ENCODE measurements around the gene DOK1. TPM values are rescaled to one million over a fixed set of nuclear protein-coding genes. Genes with fewer than 3 reads are reported as not detected.
"Not testable (repeated sequence)": the region's sequence is repeated elsewhere in the genome, so short reads cannot be mapped to it uniquely, and the experiment has no call there.

DOK1 gene
- total RNA-seq, 1 experiment from 2014 or later, result 4.9 TPM

DNA sequence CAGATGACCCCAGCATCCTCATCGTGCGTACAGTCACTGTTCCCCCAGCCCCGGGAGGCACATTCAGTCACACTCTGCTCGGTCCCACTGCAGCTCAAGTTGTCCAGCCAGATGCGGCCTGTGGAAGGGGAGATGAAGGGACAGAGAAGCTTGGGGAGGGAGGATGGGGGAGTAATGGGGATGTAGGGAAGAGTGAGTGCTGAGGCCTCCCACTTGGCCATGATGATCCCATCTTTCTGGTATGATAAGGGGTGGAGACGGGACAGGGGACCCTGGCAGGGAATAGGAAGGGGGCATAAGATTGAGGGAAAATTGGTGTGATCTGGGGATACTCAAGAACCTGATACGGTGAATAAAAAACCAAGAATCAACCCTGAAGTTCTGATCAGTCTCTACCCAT, 4.3 kb upstream of the DOK1 start:
- no peaks in the 10 kb centered on the region for H3K36me3 ChIP-seq (replicated peaks; ENCODE audit: control insufficient read depth, insufficient read depth, low read length)
- no peak overlapping the region for H3K4me3 ChIP-seq (ENCODE audit: insufficient read depth, low read depth, low read length)
- no peak for DNase-seq
- H3K27me3 ChIP-seq (ENCODE audit: control insufficient read depth, insufficient read depth, low read length), result peaks cover 75% of the 10 kb centered on the region

DNA sequence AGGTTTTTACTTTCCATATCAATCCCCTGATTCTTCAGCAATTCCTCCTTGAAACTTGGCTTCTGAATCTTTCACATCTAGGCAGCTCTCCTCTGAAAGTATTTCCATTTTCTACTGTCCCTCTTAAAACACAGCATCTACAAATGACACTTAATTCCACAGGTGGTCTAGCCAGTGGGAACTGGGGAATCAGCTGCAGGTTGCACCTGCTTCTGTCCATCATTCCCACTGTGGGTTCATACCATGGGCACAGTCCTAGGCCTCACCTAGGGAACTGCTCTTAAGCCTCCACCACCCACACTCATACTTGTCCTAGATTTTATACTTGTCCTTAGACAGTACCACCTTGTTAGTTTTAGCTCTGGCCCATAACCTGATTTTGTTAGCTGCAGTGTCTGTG, 3.0 kb upstream of the DOK1 start:
- Histone ChIP-seq H3K4me3 (ENCODE audit: insufficient read depth, low read depth, low read length) (no peak overlapping the region), H3K27me3 (ENCODE audit: control insufficient read depth, insufficient read depth, low read length) (peaks cover 81% of the 10 kb centered on the region), H3K36me3 (replicated peaks; ENCODE audit: control insufficient read depth, insufficient read depth, low read length) (no peaks in the 10 kb centered on the region)
- DNase-seq, result no peak

DNA sequence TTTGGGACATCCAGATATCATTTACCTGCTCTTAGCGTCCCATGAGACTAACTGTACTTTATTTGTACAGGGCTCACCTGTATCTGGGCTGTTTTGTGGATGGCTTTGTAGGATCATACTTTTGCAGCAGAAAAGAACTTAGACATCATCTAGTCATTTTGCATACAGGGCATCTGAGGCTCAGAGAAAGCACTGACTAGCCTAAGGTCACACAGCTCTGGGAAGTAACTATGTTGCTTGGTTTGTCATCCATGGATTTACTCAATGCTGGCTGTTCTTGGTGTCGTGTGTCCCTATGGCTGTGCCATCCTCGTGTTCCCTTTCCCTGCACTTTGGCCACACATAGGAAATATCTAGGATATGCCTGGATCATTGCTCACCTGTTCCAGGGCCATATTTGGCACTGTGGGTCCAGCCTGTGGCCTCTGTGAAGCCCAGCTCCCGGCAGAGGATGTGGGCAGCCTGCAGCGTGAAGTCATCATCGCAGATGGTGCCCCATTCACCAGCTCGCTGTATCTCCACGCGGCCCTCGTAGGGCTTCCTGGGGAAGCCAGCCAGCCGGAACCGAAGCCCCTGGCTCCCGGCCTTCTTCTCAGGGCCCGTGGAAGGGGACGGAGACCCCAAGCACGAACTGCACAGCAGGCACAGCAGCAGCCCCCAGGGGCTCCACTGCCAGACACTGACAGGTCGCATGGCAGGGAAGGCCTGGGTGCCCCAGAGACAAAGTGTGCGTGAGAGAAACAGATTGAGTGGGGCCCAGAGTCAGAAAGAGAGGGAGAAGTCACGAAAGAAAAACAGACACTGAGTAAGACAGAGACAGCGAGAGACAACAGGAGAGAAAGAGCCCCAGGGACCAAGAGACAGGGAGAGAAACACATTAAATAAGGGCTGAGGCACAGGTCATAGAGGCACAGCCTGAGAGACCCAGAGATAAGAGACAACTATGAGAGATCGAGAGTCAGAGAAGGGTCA, 2.3 kb upstream of the DOK1 start:
- DNase-seq, result no peak
- peaks cover 83% of the 10 kb centered on the region for H3K27me3 ChIP-seq (ENCODE audit: control insufficient read depth, insufficient read depth, low read length)
- no peak overlapping the region for H3K4me3 ChIP-seq (ENCODE audit: insufficient read depth, low read depth, low read length)
- H3K36me3 ChIP-seq (replicated peaks; ENCODE audit: control insufficient read depth, insufficient read depth, low read length), result no peaks in the 10 kb centered on the region

DNA sequence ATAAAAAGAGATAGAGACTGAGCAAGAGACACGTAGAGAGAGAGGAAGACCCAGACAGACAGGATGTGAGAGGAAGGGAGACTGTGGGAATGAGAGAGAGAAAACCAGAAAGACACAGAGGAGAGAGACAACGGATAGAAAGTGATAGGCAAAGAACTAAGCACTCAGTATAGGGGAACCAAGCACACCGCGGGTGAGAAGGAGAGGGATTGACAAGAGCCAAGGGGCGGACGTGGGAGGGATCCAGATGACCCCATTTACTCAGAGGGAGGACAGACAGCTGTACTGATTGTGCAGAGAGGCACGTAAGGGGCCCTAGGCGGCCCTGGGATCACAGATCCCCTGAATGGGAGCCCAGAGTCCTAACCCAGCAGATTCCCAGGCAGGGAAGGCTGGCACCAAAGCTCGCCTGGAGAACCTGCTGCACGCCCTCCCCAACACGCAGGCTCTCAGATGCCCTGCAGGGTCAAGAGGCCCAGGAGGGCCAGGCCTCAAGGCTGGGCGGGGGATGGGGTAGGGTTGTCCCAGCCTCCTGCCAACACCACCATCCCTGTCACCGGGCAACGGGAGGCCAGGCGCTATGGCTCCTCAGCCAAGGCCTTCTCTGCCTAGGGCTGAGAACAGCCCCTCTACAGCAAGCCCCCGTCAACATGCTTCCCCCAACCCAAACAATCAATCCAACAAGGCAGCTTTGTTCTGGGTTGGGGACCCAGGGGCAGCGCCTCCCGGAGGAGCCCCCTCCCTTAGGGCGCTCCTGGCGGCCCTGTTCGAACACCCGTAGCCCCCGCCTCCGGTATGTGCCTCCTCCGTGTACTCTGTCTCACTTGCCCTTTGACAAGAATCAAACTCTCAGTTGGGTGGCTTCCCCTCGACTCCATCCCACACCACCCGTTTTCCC, 1.4 kb upstream of the DOK1 start:
- peak overlapping the region; percentile 91 for H3K4me3 ChIP-seq (ENCODE audit: insufficient read depth, low read depth, low read length)
- peak; percentile 84 for DNase-seq
- no peaks in the 10 kb centered on the region for H3K36me3 ChIP-seq (replicated peaks; ENCODE audit: control insufficient read depth, insufficient read depth, low read length)
- H3K27me3 ChIP-seq (ENCODE audit: control insufficient read depth, insufficient read depth, low read length), result peaks cover 80% of the 10 kb centered on the region

DNA sequence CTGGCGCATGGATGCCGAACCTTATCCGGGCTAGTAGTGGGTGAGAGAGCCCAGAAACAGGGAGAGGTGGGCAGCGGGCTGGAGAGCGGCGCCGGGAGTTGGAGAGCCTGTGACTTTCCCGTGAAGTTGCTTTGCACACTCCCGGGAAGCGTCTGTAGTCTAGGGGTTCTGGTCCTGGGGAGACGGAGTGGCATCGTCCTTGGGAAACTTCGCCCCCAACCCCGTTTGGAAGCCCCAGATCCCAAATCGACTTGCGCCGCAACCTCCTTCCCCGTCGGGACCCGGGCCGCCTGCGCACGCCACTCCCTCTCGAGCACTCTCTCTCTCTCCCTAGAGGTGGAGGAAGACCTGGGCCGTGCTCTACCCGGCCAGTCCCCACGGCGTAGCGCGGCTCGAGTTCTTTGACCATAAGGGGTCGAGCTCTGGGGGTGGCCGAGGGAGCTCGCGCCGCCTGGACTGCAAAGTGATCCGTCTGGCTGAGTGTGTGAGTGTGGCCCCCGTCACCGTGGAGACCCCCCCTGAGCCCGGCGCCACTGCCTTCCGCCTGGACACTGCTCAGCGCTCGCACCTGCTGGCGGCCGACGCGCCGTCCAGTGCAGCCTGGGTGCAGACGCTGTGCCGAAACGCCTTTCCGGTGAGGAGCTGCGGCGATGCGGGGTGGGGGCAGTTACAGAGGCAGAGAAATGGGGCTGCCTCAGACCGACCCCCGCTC, 456 bp downstream of the DOK1 start:
- peak overlapping the region; percentile 91 for H3K4me3 ChIP-seq (ENCODE audit: insufficient read depth, low read depth, low read length)
- no peaks in the 10 kb centered on the region for H3K36me3 ChIP-seq (replicated peaks; ENCODE audit: control insufficient read depth, insufficient read depth, low read length)
- peak; percentile 89 for DNase-seq
- peaks cover 68% of the 10 kb centered on the region for H3K27me3 ChIP-seq (ENCODE audit: control insufficient read depth, insufficient read depth, low read length)

DNA sequence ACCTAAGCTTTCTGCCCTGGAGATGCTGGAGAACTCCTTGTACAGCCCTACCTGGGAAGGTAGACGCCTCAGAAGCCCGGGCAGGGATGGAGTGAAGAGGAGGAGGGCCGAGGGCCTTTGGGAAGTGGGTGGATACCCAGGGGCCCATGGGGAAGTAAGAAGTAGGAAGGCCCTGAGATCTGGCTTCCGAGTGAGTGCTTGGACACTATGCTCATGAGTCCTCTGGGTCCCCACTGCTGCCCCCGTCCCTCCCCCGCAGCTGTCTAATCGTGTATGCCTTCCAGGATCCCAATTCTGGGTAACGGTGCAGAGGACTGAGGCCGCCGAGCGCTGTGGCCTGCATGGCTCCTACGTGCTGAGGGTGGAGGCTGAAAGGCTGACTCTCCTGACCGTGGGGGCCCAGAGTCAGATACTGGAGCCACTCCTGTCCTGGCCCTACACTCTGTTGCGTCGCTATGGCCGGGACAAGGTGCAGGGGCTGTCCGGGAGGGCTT, 1.1 kb downstream of the DOK1 start:
- Histone ChIP-seq H3K4me3 (ENCODE audit: insufficient read depth, low read depth, low read length) (peak overlapping the region; percentile 91), H3K36me3 (replicated peaks; ENCODE audit: control insufficient read depth, insufficient read depth, low read length) (no peaks in the 10 kb centered on the region), H3K27me3 (ENCODE audit: control insufficient read depth, insufficient read depth, low read length) (peaks cover 65% of the 10 kb centered on the region)
- DNase-seq, result no peak

DNA sequence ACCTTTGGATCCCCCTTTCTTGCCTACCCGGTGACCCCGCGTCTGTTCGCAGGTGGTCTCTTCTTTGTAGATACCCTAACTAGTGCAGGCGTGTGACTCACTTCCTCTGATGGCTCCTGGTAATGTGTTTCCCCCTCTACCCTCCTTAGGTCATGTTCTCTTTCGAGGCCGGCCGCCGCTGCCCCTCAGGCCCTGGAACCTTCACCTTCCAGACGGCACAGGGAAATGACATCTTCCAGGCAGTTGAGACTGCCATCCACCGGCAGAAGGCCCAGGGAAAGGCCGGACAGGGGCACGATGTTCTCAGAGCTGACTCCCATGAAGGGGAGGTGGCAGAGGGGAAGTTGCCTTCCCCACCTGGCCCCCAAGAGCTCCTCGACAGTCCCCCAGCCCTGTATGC, 1.6 kb downstream of the DOK1 start:
- no peaks in the 10 kb centered on the region for H3K36me3 ChIP-seq (replicated peaks; ENCODE audit: control insufficient read depth, insufficient read depth, low read length)
- no peak overlapping the region for H3K4me3 ChIP-seq (ENCODE audit: insufficient read depth, low read depth, low read length)
- H3K27me3 ChIP-seq (ENCODE audit: control insufficient read depth, insufficient read depth, low read length), result peaks cover 63% of the 10 kb centered on the region
- DNase-seq, result no peak

DNA sequence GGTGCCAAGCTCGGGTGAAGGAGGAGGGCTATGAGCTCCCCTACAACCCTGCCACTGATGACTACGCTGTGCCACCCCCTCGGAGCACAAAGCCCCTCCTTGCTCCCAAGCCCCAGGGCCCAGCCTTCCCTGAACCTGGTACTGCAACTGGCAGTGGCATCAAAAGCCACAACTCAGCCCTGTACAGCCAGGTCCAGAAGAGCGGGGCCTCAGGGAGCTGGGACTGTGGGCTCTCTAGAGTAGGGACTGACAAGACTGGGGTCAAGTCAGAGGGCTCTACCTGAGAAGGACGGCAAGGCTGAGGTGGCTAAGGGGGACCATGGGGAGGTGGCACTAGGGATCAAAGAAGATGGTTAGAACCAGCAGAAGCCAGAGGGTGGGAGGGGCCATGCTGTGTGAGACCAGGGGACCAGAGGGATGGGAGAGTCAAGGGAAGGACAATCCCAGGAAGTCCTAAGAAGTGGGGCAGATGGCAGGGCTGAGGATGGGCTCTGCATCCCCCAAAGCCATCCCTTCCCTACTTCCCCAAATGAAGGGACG, 2.4 kb downstream of the DOK1 start:
- Histone ChIP-seq H3K4me3 (ENCODE audit: insufficient read depth, low read depth, low read length) (no peak overlapping the region), H3K36me3 (replicated peaks; ENCODE audit: control insufficient read depth, insufficient read depth, low read length) (no peaks in the 10 kb centered on the region), H3K27me3 (ENCODE audit: control insufficient read depth, insufficient read depth, low read length) (peaks cover 58% of the 10 kb centered on the region)
- DNase-seq, result no peak

DNA sequence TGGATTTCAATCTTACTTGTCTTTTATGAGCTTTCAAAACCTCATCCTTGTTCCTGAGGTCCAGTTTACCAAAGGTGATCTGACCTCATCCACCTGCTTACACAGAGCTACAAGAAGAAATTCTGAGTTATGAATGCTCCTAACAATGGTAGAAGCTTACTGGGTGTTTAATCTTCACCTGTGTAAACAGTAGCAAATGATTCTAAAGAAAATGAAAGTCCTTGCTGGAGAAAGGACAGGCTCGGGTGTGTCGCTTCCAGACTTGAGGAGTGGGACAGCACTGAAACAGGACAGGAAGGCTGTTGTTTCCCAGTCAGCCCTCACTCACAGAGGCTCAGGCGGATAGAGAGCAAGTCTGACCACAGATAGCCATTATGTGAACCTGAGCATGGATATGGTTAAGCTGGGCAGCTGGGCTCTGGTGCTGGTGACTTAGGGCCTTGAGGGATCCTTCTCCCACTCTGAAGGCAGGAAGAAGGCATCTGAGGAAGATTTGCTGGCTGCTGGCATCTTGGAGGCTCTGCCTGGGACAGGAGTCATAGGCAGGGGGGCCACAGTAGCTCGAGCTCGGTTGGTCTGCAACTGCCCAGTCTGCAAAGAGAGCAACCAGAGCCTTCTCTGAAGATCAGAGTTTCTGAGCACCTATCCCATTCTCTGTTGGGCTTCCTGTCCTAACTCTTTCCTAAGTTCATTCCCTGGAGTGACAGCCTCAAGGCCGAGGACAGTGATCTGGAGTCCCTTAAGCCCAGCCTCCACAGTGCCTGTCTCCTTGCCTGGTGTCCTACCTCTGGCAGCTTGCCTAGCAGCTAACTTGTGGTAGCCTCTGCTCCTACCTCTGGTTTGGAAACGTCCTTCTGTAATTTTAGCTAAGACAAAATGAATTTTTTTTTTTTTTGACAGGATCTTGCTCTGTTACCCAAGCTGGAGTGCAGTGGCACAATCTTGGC, 4.0 kb downstream of the DOK1 start:
- H3K4me3 ChIP-seq (ENCODE audit: insufficient read depth, low read depth, low read length), result no peak overlapping the region
- no peak for DNase-seq
- H3K27me3 ChIP-seq (ENCODE audit: control insufficient read depth, insufficient read depth, low read length), result peaks cover 45% of the 10 kb centered on the region
- H3K36me3 ChIP-seq (replicated peaks; ENCODE audit: control insufficient read depth, insufficient read depth, low read length), result no peaks in the 10 kb centered on the region

DNA sequence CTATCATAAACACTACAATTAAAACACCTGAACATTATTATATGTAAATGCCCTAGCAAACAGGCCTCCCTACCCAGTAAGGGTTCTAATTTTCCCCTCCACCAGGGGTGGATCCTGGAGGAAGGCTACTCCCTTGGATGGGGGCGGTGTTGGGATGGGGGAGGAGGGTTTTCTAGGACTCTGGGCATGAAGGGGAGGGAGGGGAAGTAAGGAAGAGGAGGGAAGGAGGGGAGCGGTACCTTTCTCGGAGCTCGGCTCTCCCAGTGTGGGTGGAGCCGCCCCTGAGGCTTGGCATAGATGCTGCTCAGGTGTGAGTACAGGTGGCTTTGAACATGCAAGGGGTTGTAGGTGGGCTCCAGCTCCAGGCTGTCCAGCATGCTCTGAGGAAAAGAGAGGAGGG, 5.4 kb downstream of the DOK1 start:
- peak; percentile 76 for DNase-seq

DNA sequence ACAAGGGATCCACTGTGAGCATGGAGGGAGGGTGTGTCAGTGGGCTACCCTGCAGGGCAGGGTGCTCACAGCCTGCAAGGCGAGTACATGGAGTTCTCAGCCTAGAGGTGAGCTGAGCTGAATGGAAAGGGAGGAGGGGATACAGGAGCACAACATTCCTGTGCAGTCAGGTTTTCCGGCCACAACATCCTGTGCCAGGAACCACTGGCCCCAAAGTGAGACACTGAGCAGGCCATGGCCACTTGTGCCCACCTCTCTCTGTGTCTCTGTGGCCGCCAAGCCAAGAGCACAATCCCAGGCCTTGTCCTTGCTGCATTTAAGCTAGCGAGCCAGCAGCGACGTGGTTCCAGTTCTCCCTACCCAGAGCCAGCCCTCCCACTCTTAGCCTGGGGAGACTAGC, 6.1 kb downstream of the DOK1 start:
- peaks cover 33% of the 10 kb centered on the region for H3K27me3 ChIP-seq (ENCODE audit: control insufficient read depth, insufficient read depth, low read length)
- DNase-seq, result no peak
- H3K4me3 ChIP-seq (ENCODE audit: insufficient read depth, low read depth, low read length), result no peak overlapping the region
- H3K36me3 ChIP-seq (replicated peaks; ENCODE audit: control insufficient read depth, insufficient read depth, low read length), result no peaks in the 10 kb centered on the region

More for the DNA sequence above, 5.4 kb downstream of the DOK1 start:
- Histone ChIP-seq H3K27me3 (ENCODE audit: control insufficient read depth, insufficient read depth, low read length) (peaks cover 40% of the 10 kb centered on the region), H3K4me3 (ENCODE audit: insufficient read depth, low read depth, low read length) (no peak overlapping the region), H3K36me3 (replicated peaks; ENCODE audit: control insufficient read depth, insufficient read depth, low read length) (no peaks in the 10 kb centered on the region)

DNA sequence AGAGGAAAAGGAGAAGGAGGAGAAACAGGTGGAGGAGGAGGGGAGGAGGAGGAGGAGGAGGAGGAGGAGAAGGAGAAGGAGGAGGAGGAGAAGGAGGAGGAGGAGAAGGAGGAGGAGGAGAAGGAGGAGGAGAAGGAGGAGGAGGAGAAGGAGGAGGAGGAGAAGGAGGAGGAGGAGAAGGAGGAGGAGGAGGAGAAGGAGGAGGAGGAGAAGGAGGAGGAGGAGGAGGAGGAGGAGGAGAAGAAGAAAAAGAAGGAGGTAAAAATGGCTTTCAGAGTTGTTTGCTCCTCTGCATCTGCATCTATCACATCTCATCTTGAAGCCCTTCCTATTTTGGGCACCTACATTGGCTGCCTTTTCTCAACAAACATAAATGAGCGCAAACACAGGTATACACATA, 6.5 kb downstream of the DOK1 start:
- not testable (repeated sequence) for H3K4me3 ChIP-seq (ENCODE audit: insufficient read depth, low read depth, low read length); H3K36me3 ChIP-seq (replicated peaks; ENCODE audit: control insufficient read depth, insufficient read depth, low read length); DNase-seq
- peaks cover 29% of the 10 kb centered on the region for H3K27me3 ChIP-seq (ENCODE audit: control insufficient read depth, insufficient read depth, low read length)

DNA sequence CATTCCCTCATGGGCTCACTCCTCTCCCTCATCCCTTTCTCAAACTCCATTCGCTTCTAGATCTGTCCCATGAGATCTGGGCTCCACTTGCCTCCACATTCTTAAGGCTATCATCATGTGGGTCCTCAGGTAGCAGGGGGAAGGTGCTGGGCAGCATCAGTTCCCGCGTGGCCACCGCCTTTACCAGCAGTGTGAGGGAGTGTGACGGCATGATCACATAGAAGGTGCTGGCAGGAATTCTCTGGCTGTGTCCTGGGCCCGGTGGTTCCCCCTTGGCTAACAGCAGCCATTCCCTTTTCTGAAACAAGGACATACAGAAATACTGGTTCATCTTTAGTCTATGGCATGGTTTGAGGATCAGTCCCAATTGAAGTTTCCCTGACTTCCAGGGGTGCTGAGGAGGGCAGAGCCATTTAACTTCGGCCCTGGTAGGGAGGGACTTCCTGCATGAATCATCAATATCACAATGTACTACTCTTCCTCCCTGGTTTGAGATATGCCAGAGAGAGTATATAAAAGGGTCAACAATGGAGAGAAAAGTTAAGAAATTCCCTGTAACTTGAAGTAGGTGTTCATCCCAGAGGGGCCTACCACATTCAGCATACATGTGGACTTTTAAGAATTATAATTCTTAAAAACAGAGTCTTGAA, 7.7 kb downstream of the DOK1 start:
- Histone ChIP-seq H3K36me3 (replicated peaks; ENCODE audit: control insufficient read depth, insufficient read depth, low read length) (no peaks in the 10 kb centered on the region), H3K27me3 (ENCODE audit: control insufficient read depth, insufficient read depth, low read length) (peaks cover 21% of the 10 kb centered on the region), H3K4me3 (ENCODE audit: insufficient read depth, low read depth, low read length) (no peak overlapping the region)
- DNase-seq, result no peak

Measured in H7 (cell line).